ENCODE measurements around the gene MAVS. TPM values are rescaled to one million over a fixed set of nuclear protein-coding genes. Genes with fewer than 3 reads are reported as not detected.

Gene MAVS
- total RNA-seq, 1 experiment from 2014 or later: 23.4 TPM

GRCh38 chr20:3812259-3812681 is 34.4 kb upstream of the MAVS start (continued):
- TF ChIP-seq FOXP4 (CRISPR knock-in tag; IDR thresholded peaks at IDR 0.05): no peak
- no peak for TF ChIP-seq TP53 (CRISPR knock-in tag; IDR thresholded peaks at IDR 0.05)
- TF ChIP-seq ARID4B (CRISPR knock-in tag; IDR thresholded peaks at IDR 0.05; ENCODE audit: borderline replicate concordance): no peak
- TF ChIP-seq, protein P1, sequence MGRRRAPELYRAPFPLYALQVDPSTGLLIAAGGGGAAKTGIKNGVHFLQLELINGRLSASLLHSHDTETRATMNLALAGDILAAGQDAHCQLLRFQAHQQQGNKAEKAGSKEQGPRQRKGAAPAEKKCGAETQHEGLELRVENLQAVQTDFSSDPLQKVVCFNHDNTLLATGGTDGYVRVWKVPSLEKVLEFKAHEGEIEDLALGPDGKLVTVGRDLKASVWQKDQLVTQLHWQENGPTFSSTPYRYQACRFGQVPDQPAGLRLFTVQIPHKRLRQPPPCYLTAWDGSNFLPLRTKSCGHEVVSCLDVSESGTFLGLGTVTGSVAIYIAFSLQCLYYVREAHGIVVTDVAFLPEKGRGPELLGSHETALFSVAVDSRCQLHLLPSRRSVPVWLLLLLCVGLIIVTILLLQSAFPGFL (CRISPR knock-in tag; IDR thresholded peaks at IDR 0.05; ENCODE audit: borderline replicate concordance): no peak

DNA sequence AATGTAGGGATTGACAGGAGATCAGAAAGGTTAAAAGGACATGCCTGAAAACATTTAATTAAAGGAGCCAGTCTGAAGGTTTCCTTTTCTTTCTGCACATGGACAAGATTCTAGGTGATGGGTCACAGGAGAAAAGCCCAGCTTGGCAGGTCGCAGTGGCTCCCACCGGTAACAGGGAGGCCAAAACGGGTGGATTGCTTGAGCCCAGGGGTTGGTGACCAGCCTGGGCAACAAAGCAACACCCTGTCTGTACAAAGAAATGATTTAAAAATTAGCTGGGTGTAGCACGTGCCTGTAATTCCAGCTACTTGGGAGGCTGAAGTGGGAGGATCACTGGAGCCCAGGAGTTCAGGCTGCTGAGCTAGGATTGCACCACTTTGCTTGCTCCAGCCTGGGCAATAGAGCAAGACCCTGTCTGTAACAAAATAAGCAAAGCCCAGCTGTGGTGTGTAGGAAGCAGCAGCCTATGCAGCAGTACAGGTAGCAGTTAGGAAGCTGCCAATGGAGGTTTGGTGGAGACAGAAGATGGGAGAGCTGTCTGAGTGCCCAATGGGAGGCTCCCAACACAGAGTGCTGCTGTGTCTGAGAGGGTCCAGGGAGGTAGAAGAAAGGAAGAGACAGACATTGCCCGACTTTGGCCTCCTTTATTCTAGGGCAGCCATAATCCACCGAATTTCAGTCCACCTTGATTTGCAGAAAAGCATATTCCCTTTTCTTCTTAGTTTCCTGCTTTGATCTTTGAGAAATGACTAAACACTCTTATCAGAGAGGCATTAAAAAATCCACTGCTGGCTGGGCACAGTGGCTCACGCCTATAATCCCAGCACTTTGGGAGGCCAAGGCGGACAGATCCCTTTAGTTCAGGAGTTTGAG is 33.4 kb upstream of the MAVS start:
- ChIA-PET POLR2A (interaction anchor here (1.1 kb wide), 1 partner anchor 13 kb away, joined by 3 read pairs; no protein-coding TSS in a partner anchor), CTCF (interaction anchor here (0.8 to 1.8 kb wide), 4 partner anchors 27 to 136 kb away, joined by 3 to 9 read pairs (median 6); partner anchors contain the start of gene CENPB)
- Mint-ChIP-seq H3K9me3 (peaks cover 3% of the 10 kb centered on the region; the same call in 1 of the 2 replicates), H3K4me3 (no peak overlapping the region), H3K27ac (no peak overlapping the region), H3K27me3 (ENCODE audit: low read depth) (peaks cover 6% of the 10 kb centered on the region; the same call in 1 of the 2 replicates), H3K4me1 (peaks cover 13% of the 10 kb centered on the region), H3K36me3 (no peaks in the 10 kb centered on the region)
- no peak for ATAC-seq
- DNase-seq (ENCODE audit: low spot score): no peak
- TF ChIP-seq NR2C2 (CRISPR knock-in tag; IDR thresholded peaks at IDR 0.05) (no peak), GTF2I (CRISPR knock-in tag; conservative IDR thresholded peaks at IDR 0.05) (no peak), ZNF121 (CRISPR knock-in tag; IDR thresholded peaks at IDR 0.05) (0 out of 2 replicates have a peak, but pooled peaks have one; percentile 54), HMGA2 (CRISPR knock-in tag; IDR thresholded peaks at IDR 0.05) (no peak), MYBL2 (CRISPR knock-in tag; IDR thresholded peaks at IDR 0.05) (no peak), RELA (CRISPR knock-in tag; IDR thresholded peaks at IDR 0.05; ENCODE audit: borderline replicate concordance) (no peak), NFATC4 (CRISPR knock-in tag; IDR thresholded peaks at IDR 0.05) (no peak)
- TF ChIP-seq, protein P2, sequence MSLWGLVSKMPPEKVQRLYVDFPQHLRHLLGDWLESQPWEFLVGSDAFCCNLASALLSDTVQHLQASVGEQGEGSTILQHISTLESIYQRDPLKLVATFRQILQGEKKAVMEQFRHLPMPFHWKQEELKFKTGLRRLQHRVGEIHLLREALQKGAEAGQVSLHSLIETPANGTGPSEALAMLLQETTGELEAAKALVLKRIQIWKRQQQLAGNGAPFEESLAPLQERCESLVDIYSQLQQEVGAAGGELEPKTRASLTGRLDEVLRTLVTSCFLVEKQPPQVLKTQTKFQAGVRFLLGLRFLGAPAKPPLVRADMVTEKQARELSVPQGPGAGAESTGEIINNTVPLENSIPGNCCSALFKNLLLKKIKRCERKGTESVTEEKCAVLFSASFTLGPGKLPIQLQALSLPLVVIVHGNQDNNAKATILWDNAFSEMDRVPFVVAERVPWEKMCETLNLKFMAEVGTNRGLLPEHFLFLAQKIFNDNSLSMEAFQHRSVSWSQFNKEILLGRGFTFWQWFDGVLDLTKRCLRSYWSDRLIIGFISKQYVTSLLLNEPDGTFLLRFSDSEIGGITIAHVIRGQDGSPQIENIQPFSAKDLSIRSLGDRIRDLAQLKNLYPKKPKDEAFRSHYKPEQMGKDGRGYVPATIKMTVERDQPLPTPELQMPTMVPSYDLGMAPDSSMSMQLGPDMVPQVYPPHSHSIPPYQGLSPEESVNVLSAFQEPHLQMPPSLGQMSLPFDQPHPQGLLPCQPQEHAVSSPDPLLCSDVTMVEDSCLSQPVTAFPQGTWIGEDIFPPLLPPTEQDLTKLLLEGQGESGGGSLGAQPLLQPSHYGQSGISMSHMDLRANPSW (CRISPR knock-in tag; conservative IDR thresholded peaks at IDR 0.05; ENCODE audit: low read depth): no peak
- TF ChIP-seq, protein P3, sequence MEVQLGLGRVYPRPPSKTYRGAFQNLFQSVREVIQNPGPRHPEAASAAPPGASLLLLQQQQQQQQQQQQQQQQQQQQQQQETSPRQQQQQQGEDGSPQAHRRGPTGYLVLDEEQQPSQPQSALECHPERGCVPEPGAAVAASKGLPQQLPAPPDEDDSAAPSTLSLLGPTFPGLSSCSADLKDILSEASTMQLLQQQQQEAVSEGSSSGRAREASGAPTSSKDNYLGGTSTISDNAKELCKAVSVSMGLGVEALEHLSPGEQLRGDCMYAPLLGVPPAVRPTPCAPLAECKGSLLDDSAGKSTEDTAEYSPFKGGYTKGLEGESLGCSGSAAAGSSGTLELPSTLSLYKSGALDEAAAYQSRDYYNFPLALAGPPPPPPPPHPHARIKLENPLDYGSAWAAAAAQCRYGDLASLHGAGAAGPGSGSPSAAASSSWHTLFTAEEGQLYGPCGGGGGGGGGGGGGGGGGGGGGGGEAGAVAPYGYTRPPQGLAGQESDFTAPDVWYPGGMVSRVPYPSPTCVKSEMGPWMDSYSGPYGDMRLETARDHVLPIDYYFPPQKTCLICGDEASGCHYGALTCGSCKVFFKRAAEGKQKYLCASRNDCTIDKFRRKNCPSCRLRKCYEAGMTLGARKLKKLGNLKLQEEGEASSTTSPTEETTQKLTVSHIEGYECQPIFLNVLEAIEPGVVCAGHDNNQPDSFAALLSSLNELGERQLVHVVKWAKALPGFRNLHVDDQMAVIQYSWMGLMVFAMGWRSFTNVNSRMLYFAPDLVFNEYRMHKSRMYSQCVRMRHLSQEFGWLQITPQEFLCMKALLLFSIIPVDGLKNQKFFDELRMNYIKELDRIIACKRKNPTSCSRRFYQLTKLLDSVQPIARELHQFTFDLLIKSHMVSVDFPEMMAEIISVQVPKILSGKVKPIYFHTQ (CRISPR knock-in tag; IDR thresholded peaks at IDR 0.05): no peak
